Measurements from ENCODE around the gene NTN4. TPM values are rescaled to one million over a fixed set of nuclear protein-coding genes. Genes with fewer than 3 reads are reported as not detected.

Gene NTN4
- total RNA-seq, 1 experiment from 2014 or later, result 1.4 TPM

GRCh38 chr12:95653771-95654546 is 136.6 kb downstream of the NTN4 start:
- Histone ChIP-seq H3K36me3 (replicated peaks; ENCODE audit: control insufficient read depth, insufficient read depth, low read length) (no peaks in the 10 kb centered on the region), H3K4me3 (ENCODE audit: insufficient read depth, low read depth, low read length) (no peak overlapping the region), H3K27me3 (ENCODE audit: control insufficient read depth, insufficient read depth, low read length) (no peaks in the 10 kb centered on the region)
- no peak for DNase-seq

- DNase-seq, result no peak
- no peaks in the 10 kb centered on the region for H3K36me3 ChIP-seq (replicated peaks; ENCODE audit: control insufficient read depth, insufficient read depth, low read length)
Observed at GRCh38 chr12:95651681-95652080, 138.9 kb downstream of the NTN4 start.

GRCh38 chr12:95648990-95649791 is 141.4 kb downstream of the NTN4 start:
- DNase-seq, result no peak
- H3K36me3 ChIP-seq (replicated peaks; ENCODE audit: control insufficient read depth, insufficient read depth, low read length), result no peaks in the 10 kb centered on the region
- H3K27me3 ChIP-seq (ENCODE audit: control insufficient read depth, insufficient read depth, low read length), result no peaks in the 10 kb centered on the region
- no peak overlapping the region for H3K4me3 ChIP-seq (ENCODE audit: insufficient read depth, low read depth, low read length)

More at GRCh38 chr12:95651681-95652080, 138.9 kb downstream of the NTN4 start:
- no peaks in the 10 kb centered on the region for H3K27me3 ChIP-seq (ENCODE audit: control insufficient read depth, insufficient read depth, low read length)
- no peak overlapping the region for H3K4me3 ChIP-seq (ENCODE audit: insufficient read depth, low read depth, low read length)

GRCh38 chr12:95646781-95647190 is 143.8 kb downstream of the NTN4 start:
- H3K27me3 ChIP-seq (ENCODE audit: control insufficient read depth, insufficient read depth, low read length), result no peaks in the 10 kb centered on the region
- H3K4me3 ChIP-seq (ENCODE audit: insufficient read depth, low read depth, low read length), result no peak overlapping the region
- H3K36me3 ChIP-seq (replicated peaks; ENCODE audit: control insufficient read depth, insufficient read depth, low read length), result no peaks in the 10 kb centered on the region; the same call in 1 of the 2 replicates
- DNase-seq, result peak; percentile 25

- Histone ChIP-seq H3K4me3 (ENCODE audit: insufficient read depth, low read depth, low read length) (no peak overlapping the region), H3K27me3 (ENCODE audit: control insufficient read depth, insufficient read depth, low read length) (no peaks in the 10 kb centered on the region), H3K36me3 (replicated peaks; ENCODE audit: control insufficient read depth, insufficient read depth, low read length) (no peaks in the 10 kb centered on the region; the same call in 1 of the 2 replicates)
- no peak for DNase-seq
Observed at GRCh38 chr12:95643256-95643655, 147.3 kb downstream of the NTN4 start.

- no peak overlapping the region for H3K4me3 ChIP-seq (ENCODE audit: insufficient read depth, low read depth, low read length)
- DNase-seq, result no peak
- no peaks in the 10 kb centered on the region; the same call in 1 of the 2 replicates for H3K36me3 ChIP-seq (replicated peaks; ENCODE audit: control insufficient read depth, insufficient read depth, low read length)
- H3K27me3 ChIP-seq (ENCODE audit: control insufficient read depth, insufficient read depth, low read length), result no peaks in the 10 kb centered on the region
Observed at GRCh38 chr12:95642583-95642982, 148.0 kb downstream of the NTN4 start.

GRCh38 chr12:95641299-95641952 is 149.1 kb downstream of the NTN4 start:
- DNase-seq, result no peak
- Histone ChIP-seq H3K36me3 (replicated peaks; ENCODE audit: control insufficient read depth, insufficient read depth, low read length) (no peaks in the 10 kb centered on the region; the same call in 1 of the 2 replicates), H3K27me3 (ENCODE audit: control insufficient read depth, insufficient read depth, low read length) (no peaks in the 10 kb centered on the region), H3K4me3 (ENCODE audit: insufficient read depth, low read depth, low read length) (no peak overlapping the region)

- Histone ChIP-seq H3K4me3 (ENCODE audit: insufficient read depth, low read depth, low read length) (no peak overlapping the region), H3K27me3 (ENCODE audit: control insufficient read depth, insufficient read depth, low read length) (no peaks in the 10 kb centered on the region), H3K36me3 (replicated peaks; ENCODE audit: control insufficient read depth, insufficient read depth, low read length) (no peaks in the 10 kb centered on the region; the same call in 1 of the 2 replicates)
- DNase-seq, result no peak
Observed at GRCh38 chr12:95640516-95640915, 150.0 kb downstream of the NTN4 start.

- no peak for DNase-seq
- Histone ChIP-seq H3K27me3 (ENCODE audit: control insufficient read depth, insufficient read depth, low read length) (no peaks in the 10 kb centered on the region), H3K4me3 (ENCODE audit: insufficient read depth, low read depth, low read length) (no peak overlapping the region), H3K36me3 (replicated peaks; ENCODE audit: control insufficient read depth, insufficient read depth, low read length) (no peaks in the 10 kb centered on the region; the same call in 1 of the 2 replicates)
Observed at GRCh38 chr12:95637471-95638155, 153.0 kb downstream of the NTN4 start.

GRCh38 chr12:95637010-95637409 is 153.6 kb downstream of the NTN4 start:
- no peaks in the 10 kb centered on the region for H3K36me3 ChIP-seq (replicated peaks; ENCODE audit: control insufficient read depth, insufficient read depth, low read length)
- H3K4me3 ChIP-seq (ENCODE audit: insufficient read depth, low read depth, low read length), result no peak overlapping the region
- no peaks in the 10 kb centered on the region for H3K27me3 ChIP-seq (ENCODE audit: control insufficient read depth, insufficient read depth, low read length)
- DNase-seq, result no peak

- DNase-seq, result no peak
- no peaks in the 10 kb centered on the region for H3K27me3 ChIP-seq (ENCODE audit: control insufficient read depth, insufficient read depth, low read length)
- H3K4me3 ChIP-seq (ENCODE audit: insufficient read depth, low read depth, low read length), result no peak overlapping the region
- no peaks in the 10 kb centered on the region for H3K36me3 ChIP-seq (replicated peaks; ENCODE audit: control insufficient read depth, insufficient read depth, low read length)
Observed at GRCh38 chr12:95634622-95635621, 155.6 kb downstream of the NTN4 start.

GRCh38 chr12:95633732-95634465 is 156.7 kb downstream of the NTN4 start:
- Histone ChIP-seq H3K36me3 (replicated peaks; ENCODE audit: control insufficient read depth, insufficient read depth, low read length) (no peaks in the 10 kb centered on the region), H3K4me3 (ENCODE audit: insufficient read depth, low read depth, low read length) (no peak overlapping the region), H3K27me3 (ENCODE audit: control insufficient read depth, insufficient read depth, low read length) (no peaks in the 10 kb centered on the region)
- DNase-seq, result no peak

All from H7 (cell line).